ENCODE results near the gene ARID2. TPM values are rescaled to one million over a fixed set of nuclear protein-coding genes. Genes with fewer than 3 reads are reported as not detected.

ARID2 gene
- total RNA-seq, 4 donors from 2014 or later: 32.1 to 79.1 (median 41.5) TPM

- TF ChIP-seq POLR2AphosphoS5 (IDR thresholded peaks at IDR 0.05) (no peak), EP300 (IDR thresholded peaks at IDR 0.05) (no peak), CTCF (IDR thresholded peaks at IDR 0.05) (no peak), POLR2A (IDR thresholded peaks at IDR 0.05) (no peak)
- Histone ChIP-seq H3K4me1 (no peaks in the 10 kb centered on the region), H3K27me3 (no peaks in the 10 kb centered on the region), H3K27ac (no peak overlapping the region), H3K36me3 (no peaks in the 10 kb centered on the region), H3K4me3 (no peak overlapping the region), H3K9me3 (no peaks in the 10 kb centered on the region)
- no peak for DNase-seq (ENCODE audit: low spot score in 2 of 2)
Measured at GRCh38 chr12:45708363-45708762, 21.1 kb upstream of the ARID2 start.

GRCh38 chr12:45708901-45709300, 20.6 kb upstream of the ARID2 start:
- DNase-seq (ENCODE audit: low spot score in 2 of 2): no peak
- Histone ChIP-seq H3K27ac (no peak overlapping the region), H3K27me3 (no peaks in the 10 kb centered on the region), H3K36me3 (no peaks in the 10 kb centered on the region), H3K4me3 (no peak overlapping the region), H3K9me3 (no peaks in the 10 kb centered on the region), H3K4me1 (no peaks in the 10 kb centered on the region)
- WGBS: 79% methylated on average over 2 of the region's 2 CpGs
- TF ChIP-seq POLR2AphosphoS5 (IDR thresholded peaks at IDR 0.05) (no peak), POLR2A (IDR thresholded peaks at IDR 0.05) (no peak), CTCF (IDR thresholded peaks at IDR 0.05) (no peak), EP300 (IDR thresholded peaks at IDR 0.05) (no peak)

GRCh38 chr12:45712319-45712718, 17.2 kb upstream of the ARID2 start:
- WGBS: 97% methylated on average over 4 of the region's 4 CpGs
- H3K4me1 ChIP-seq: no peaks in the 10 kb centered on the region
- H3K9me3 ChIP-seq: no peaks in the 10 kb centered on the region

GRCh38 chr12:45713078-45713477, 16.4 kb upstream of the ARID2 start:
- no peak overlapping the region for H3K4me3 ChIP-seq
- 83% methylated on average over 2 of the region's 2 CpGs for WGBS
- no peak overlapping the region for H3K27ac ChIP-seq
- TF ChIP-seq EP300 (IDR thresholded peaks at IDR 0.05) (no peak), CTCF (IDR thresholded peaks at IDR 0.05) (no peak), POLR2AphosphoS5 (IDR thresholded peaks at IDR 0.05) (no peak), POLR2A (IDR thresholded peaks at IDR 0.05) (no peak)
- DNase-seq (ENCODE audit: low spot score in 2 of 2): no peak
- H3K27me3 ChIP-seq: no peaks in the 10 kb centered on the region
- no peaks in the 10 kb centered on the region for H3K9me3 ChIP-seq
- H3K36me3 ChIP-seq: no peaks in the 10 kb centered on the region
- no peaks in the 10 kb centered on the region for H3K4me1 ChIP-seq

More at GRCh38 chr12:45712319-45712718, 17.2 kb upstream of the ARID2 start:
- no peak overlapping the region for H3K27ac ChIP-seq
- no peaks in the 10 kb centered on the region for H3K27me3 ChIP-seq
- no peak for DNase-seq (ENCODE audit: low spot score in 2 of 2)
- TF ChIP-seq POLR2AphosphoS5 (IDR thresholded peaks at IDR 0.05) (no peak), EP300 (IDR thresholded peaks at IDR 0.05) (no peak), CTCF (IDR thresholded peaks at IDR 0.05) (no peak), POLR2A (IDR thresholded peaks at IDR 0.05) (no peak)
- H3K36me3 ChIP-seq: no peaks in the 10 kb centered on the region
- H3K4me3 ChIP-seq: no peak overlapping the region

- no peak for DNase-seq (ENCODE audit: low spot score in 2 of 2)
- Histone ChIP-seq H3K27ac (no peak overlapping the region), H3K36me3 (no peaks in the 10 kb centered on the region), H3K9me3 (no peaks in the 10 kb centered on the region), H3K4me3 (no peak overlapping the region), H3K27me3 (no peaks in the 10 kb centered on the region), H3K4me1 (peaks cover 23% of the 10 kb centered on the region)
- 88% methylated on average over 4 of the region's 4 CpGs for WGBS
- TF ChIP-seq EP300 (IDR thresholded peaks at IDR 0.05) (no peak), CTCF (IDR thresholded peaks at IDR 0.05) (no peak), POLR2AphosphoS5 (IDR thresholded peaks at IDR 0.05) (no peak), POLR2A (IDR thresholded peaks at IDR 0.05) (no peak)
Measured at GRCh38 chr12:45718306-45718705, 11.2 kb upstream of the ARID2 start.
